Activated CD4-positive, alpha-beta T cell treated with anti-CD3 and anti-CD28 coated beads, Interleukin-2, amount 50 U/mL, for 4 hours (primary cell): ENCODE data around the gene NR2E3.
A peak's percentile ranks its signal among the peaks of the same experiment; 100 is the strongest.

Experiments
- DNase-seq, 2 experiments: peaks; one replicate each; pipeline ENCODE4 v3.0.0-alpha.2; 2020

Gene NR2E3

DNA sequence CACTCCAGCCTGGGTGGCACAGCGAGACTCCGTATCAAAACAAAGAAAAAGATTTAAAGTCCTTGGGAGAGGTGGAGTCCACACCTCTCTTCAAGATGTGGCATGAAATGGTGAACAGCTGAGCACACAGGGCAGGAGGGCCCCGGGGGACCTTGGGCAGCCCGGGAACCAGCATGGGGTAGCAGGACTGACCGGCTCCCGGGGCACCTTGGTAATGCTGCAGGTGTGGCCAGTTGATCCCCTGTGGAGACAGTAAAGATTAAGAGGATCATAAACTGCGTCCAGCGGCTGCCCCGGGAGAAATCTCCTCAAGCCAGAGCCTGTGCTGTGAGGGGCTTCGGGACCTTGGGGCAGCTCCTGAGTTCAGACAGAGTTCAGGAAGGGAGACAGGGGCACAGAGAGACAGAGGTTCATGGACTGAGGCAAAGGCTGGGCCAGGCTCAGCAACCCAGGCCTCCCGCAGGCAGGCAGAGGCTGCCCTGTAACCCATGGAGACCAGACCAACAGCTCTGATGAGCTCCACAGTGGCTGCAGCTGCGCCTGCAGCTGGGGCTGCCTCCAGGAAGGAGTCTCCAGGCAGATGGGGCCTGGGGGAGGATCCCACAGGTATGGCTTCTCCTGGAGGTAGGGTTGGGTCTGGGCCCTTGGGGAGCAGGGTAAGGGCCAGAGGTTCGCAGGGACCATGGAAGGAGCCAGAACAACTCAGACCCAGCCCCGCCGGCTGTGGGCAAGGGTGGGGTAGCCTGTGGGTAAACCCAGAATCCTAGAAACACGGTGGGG, at the start of gene NR2E3:
NR2E3 (plus strand) TSS at position 299 of the 780 bp plus-strand sequence; CDS start at position 489, 190 bp downstream.
- no peak for DNase-seq

DNA sequence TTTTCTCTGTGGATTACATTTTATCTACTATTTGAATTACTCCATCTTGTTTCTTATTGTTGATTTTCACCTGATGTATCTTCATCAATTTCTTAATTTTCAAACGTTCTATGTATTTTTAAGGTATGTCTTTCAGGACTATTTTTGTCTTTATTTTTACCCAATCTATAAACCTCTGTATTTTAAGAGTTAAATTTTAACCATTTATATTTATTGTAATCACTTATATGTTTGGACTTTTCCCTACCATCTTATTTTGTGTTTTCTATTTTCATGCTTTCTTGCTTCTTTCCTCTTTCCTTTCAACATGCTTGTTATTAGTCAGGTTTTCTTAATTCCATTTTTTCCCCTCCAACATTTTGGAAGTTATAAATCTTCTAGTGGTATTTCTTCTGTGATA, 49.5 kb upstream of the NR2E3 start:
- DNase-seq = no peak

DNA sequence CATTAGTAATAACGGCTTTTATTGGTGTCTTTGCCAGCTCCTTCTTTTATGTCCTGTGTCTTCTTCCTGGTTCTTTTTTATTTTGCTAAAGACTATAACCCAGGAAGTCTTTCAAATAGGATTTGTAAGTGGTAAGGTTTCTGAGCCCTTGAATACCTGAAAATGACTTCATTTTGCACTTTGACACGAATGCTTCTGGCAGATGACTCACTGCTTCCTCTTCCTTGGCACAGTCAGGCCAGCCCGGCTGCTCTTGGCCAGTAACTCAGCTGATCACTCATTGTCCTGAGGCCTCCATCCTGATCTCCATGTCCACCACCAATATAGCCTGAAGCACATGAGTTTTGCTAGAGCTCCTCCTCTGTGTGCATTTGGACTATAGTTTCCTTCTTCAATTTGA, 48.7 kb upstream of the NR2E3 start:
- no peak for DNase-seq

DNA sequence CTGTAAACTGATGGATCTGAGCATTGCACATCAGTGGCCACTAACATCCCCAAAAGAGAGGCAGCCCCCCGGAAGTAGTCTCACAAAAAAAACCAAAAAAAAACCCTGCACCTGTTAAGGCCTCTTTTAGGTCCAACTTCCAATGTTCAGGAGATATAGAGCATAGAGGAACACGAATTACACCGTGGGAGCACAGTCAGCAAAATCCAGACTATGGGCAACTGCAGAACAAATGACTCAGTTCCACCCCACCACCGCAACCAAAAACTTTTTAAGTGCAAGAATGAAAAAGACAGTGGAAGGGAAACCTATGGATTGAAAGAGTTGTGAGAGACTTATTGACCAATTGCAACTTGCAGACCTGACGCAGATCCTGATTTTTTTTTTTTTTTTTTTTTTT, 42.2 kb upstream of the NR2E3 start:
- no peak for DNase-seq

DNA sequence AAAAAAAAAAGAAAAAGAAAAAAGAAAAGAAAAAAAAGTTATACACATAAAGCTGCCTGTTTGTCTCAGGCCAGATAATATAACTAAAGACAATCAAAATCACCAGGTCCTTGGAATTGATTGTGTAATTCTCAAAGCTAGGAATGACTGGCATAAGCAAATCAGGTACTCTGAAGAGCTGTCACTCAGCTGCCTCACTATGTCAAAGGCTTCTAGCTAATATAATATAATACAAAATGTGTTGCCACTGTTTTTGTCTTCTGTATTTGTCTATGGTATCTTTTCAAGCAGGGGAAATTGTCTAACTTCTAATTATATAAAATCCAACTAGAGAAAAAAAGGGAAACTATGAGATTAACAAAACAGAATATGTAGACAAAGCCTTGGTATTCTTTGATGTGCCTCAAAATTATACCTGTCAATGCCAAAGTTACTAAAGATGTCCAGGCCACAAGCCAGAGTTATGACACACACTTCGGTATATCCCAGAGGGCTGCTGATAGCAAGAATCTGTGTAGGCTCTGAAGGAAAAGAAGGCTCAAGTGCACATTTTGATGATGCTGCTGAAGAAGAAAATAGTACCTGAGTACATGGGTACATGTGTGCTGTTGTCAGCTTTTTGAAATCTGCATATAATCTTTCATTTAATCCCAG, 37.0 kb upstream of the NR2E3 start:
- no peak for DNase-seq

DNA sequence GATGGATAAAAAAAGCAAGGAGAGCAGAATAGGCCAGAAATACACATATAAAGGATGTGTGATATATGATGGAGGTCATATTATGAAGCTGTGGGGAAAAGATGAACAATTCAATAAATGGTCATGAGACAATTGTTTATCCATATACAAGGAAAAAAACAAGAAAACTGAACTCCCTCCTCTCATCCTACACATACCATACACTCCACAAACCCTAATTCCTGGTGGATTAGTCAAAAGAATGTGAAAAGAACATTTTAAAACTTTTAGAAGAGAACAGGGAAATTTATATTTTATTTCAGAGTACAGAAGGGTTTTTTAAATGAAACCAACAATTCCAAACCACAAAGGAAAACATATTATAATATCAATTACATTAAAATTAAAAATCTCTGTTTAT, 34.5 kb upstream of the NR2E3 start:
- DNase-seq = no peak

DNA sequence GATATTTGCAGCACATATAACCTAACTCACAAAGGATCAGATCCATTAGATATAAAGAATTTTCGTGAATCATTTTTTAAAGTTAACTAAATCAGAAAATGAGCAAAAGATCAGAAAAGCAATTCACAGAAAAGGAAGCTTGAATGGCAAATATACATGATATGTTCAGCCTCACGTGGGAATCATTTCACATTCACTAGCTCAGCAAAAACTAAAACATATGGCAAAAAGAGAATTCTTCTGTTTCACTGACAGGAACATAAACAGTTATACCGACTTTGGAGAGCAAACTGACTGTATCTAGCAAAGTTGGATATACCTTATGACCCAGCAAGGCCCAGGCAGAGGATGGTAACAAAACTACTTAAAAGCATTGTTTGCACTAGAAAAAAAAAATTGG, 34.0 kb upstream of the NR2E3 start:
- no peak for DNase-seq

DNA sequence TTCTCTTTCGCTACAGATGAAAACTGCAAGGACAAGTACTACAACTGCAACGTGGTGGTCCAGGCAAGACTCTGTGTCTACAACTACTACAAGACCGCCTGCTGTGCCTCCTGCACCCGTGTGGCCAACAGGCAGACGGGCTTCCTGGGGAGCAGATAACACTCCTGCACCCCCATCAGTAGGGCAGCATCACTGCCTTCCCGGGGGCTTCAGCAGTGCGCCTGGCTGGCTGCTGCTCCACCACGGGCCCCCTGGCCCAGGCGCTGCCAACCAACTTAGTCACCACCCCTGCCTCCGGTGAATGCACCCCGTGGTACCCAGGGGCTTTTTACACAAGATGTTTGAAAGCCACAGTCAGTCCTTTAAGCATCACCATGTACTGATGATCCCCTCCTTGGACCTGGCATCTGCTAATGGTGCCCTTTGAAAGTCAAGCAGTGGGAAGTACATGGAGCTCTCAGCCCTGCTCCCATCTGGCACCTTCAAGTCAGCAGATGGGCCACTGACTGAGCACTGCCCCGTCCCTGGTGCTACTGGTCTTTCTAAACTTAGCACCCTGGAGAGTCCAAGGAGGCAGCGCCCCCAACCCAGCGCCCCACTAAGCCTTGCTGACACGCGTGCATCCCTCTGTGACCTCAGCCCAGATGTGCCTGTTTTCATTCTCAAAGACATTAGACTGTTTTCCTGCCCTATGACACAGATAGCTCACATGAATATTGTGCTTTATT, 33.0 kb upstream of the NR2E3 start:
- no peak for DNase-seq

DNA sequence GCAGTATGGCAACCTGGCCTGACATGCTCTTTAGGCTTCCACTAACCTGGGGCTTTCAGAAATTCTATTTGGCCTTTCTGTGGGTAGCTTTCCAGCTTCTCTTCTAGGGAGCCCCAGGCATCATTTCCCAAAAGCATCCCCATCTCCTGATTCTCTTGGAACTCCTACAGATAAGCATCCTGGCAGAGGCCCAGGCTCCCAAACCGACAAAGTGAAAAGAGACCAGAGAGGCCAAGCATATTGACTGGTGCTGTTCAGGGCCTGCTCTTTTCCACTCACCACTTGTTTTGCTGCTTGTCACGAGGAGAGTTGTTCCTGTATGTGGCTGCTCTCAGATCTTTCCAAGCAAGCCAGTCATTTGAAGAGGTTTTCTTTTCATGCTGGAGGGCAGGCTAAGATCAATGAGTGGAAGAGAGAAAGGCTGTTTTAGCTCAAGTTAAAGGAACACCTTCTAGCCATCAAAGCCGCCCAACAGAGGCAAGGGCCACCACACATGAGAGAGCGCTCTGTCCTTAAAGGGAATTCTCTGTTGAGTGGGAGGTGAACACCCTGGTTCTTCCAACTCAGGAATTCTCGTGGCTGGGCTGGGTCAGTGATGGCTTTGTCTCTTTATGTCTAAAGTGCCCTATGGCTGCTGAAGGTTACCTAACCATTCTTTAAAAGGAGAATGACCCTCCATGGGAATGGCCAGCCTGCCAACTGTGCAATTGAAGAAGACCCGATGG, 31.1 kb upstream of the NR2E3 start:
- no peak for DNase-seq

DNA sequence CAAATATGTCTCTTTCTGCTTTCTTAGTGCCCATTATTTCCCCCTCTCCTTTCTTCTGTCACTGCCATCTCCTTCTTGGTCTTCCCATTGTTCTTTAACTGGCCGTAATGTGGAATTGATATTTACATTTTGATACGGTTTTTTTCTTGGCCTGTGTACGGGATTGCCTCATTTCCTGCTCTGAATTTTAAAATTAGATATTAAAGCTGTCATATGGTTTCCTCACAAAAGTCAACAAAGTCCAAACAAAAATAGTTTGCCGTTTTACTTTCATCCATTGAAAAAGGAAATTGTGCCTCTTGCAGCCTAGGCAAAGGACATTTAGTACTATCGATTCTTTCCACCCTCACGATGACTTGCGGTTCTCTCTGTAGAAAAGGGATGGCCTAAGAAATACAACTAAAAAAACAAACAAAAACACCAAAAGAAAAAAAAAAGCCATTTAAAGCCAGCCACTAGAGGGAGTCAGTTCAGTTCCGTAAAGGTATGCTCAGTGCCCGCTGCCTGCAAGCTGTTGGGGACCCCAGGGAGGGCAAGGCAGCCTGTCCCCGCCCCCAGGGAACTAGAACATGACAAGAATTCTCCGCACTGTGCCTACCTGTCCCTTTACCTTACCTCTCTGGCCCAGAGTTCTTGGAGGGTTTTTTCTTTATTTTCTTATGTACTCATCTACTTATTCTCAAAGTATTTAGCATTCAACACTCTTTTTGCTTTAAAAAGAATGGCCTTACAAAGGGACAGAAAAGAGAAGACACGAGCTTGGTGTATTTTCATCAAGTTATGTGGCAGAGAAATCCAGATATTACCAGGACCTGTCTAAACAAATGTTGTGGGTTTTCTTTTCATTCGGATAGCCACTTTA, 30.0 kb upstream of the NR2E3 start:
- peak in 1 of 2 experiments; percentile 7 for DNase-seq

DNA sequence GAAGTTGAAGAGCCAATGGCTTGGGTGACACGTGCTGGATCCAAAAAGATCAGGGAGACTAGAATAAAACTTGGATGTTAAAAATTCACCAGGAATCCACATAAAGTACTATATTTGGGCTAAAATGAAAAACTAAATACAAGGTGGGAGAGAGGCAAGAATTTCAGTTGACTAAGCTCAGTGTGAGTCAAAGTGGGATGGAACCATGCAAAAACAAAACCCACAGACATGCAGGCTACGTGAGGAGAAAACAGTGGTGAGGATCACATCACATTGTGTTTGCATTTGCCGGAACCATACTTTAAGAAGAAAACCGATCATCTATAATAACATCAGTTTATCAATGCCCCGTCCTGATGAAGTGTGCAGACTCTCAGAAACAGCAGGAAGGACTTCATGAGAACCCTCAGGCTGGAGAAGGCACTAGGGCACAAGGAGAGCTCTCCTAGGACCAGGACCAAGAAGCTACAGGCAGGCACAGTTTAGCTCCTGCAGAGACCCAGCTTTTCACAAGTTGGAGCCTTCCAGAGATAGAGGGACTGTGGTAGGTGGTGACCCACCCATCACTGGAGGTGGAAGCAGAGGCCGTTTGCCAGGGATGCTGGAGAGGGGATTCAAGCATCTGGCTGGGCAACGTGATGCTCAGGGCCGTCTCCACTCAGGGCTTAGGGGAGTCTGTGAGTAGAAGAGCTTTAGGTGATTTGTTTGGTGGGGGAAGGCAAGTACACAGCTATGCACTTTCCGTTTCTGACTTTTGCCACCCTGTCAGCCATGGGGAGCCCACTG, 29.0 kb upstream of the NR2E3 start:
- DNase-seq = no peak

DNA sequence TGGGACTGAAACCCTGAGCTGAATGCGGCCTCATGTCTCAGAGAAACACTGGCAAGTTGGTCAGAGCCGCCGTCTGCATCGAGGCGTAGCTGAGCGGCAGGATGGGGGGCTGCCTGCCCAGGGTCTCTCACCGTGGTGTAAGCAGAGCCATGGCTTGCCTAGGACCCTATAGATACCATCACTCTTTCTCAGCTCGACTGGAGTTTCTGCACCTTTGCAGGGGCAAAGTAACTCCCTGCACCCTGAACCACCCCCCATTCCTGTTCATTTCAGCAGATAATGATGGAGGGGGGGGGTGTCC, 28.4 kb upstream of the NR2E3 start:
- DNase-seq = no peak

DNA sequence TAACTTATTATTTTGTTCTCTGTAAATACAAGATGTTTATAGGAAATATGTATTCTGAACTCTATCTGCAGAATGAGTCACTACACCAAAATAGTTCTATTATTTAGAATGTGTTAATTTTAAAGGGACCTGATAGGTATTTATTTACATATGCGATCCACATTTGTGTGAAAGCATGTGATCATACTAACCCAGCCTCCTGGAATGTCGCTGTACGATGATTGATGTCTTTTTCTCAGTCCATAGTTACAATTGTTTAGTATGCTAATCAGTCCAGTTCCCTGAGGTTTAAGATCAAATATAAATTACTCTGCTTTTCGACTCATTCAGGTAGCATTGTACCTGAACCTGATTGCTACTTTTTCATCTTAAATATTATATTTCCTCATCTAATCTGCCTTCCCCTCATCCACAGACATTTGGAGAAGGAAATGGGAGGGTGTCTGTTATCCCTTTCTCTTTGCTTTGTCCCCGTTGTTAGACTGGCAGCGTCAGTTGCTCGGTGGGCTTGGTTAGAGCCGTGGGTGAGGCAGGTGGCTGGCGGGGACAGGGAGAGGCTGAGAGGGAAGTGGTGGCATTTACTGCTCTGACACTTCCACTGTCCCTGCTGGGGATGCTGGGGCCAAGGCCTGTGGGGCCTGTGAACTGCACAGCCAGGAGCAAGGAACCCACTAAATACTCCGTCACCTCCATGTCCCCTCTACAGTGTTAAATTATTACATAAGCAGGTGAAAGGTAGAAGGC, 27.8 kb upstream of the NR2E3 start:
- no peak for DNase-seq

DNA sequence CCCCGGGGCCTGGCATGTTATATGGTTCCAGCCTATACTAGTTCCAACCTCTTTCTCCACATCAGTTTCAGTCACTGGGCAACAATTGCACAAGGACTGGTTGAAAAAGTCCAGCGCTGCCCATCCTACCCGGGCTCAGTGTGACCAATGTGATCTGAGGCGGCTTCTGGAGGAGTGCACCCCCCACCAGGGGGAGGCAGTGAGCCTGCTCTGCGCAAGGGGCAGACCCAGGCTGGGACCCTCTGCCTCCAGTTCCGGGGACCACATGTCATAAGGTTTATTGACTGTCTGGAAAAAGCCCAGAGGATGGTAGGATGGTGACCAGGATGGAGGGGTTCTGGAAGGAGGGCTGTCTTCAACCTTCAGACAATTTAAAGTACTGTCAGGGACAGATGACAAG, 25.6 kb upstream of the NR2E3 start:
- peak in 1 of 2 experiments; percentile 5 for DNase-seq

DNA sequence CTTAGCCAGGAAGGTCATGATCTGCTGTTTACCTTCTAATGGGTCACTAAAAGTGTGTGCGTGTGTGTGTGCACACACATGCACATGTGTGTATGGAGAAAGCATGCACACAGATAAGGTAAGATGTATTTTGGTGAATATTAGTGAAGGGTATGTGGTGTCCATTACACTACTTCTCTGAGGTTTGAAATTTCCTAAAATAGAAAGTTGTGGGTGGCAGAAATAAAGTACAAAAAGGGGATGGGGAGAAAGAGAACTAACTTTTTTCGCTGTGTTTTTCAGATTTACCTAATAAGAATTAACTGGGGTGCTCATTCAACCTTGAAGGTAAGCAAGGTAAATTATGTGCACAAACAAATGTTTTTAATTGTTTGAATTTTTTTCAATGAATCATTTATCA, 24.4 kb upstream of the NR2E3 start:
- DNase-seq = no peak

DNA sequence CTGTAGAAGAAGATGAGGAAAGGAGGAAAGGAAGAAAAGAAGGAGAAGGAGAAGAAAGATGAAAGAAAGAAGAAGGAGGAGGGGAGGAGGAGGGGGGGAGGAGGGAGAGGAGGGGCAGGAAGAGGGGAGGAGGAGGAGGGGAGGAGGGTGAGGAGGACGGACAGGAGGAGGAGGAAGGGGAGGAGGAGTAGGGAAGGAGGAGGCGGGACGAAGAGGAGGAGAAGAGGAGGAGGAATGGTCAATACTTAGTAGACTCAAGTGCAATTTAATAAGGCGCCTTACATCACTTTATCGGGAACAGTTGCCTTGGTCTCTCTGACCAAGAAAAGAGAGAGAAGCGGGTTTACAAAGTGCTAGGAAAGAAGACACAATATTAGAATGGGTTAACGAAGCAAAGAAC, 23.7 kb upstream of the NR2E3 start:
- DNase-seq = no peak

DNA sequence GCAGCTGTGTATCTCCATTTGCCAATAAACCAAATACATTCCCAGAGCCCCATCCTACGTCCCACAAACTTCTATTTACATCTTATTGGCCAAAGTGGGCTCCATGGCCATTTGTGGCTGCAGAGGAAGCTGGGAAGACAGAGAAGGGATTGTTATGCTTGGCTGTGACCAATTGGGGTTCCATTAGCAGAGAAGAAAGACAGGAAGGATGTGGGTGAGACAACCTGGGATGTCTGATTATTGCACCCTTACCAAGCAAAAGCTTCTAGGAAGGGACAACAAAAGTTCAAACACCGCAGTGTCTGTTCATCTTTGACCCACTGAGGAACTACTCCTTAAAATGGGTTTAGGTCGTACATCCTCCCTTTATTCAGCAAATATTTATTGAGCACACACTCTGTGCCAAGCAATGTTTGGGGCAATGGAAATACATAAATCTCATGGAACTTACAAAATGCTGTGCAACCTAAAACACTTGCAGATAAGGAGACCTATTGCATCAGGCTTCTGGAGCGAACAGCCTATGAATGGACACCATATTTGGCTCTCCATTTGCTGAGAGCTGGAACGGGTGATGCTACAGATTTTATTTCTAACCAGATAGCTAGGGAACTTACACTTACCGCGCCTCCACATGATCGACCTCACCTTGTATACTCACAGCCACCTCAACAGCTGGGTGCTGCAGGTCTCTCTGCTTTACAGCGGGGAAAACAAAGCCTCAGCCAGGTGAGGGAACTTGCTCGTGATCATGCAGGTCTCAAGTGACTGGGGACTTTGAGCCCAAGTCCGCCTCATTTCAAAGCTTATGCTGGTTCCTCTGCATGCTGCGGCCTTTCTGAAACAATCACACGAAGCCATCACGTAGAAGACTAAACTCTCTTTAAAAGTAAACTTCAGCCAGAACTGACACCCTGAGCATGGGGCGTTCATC, 21.4 kb upstream of the NR2E3 start:
- DNase-seq = no peak

DNA sequence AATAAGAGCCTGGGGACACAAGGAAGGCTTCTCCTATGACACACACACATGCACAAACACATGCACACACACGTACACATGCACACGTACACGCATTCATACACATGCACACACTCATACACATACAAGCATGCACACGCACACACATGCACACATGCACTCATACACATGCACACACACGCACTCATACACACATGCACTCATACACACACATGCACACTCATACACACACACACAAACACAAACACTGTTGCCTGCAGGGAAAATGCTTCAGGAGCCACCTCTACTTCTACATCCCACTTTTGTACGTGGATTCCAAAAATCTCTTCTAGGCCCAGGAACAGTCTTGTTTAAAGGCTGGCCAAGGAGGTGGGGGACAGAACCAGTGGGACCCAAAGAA, 20.7 kb upstream of the NR2E3 start:
- no peak for DNase-seq

DNA sequence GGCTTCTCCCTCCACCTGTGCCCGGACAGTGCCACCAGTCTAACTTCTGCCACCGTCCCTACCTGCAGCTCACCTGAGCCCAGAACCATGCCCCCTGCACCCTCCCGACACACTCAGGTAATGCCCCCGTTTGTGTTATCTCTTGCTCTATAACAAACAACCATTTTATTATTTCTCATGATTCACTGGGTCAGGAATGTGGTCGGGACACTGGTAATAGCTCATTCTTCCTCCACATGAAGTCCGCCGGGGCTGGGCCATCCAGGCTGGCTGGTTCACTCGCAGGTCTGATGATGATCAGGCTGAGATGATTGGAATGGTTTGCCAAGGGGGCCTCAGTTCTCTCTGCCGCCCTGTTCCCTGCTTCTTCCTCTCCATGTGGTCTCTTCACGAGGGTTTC, 20.3 kb upstream of the NR2E3 start:
- DNase-seq = no peak

DNA sequence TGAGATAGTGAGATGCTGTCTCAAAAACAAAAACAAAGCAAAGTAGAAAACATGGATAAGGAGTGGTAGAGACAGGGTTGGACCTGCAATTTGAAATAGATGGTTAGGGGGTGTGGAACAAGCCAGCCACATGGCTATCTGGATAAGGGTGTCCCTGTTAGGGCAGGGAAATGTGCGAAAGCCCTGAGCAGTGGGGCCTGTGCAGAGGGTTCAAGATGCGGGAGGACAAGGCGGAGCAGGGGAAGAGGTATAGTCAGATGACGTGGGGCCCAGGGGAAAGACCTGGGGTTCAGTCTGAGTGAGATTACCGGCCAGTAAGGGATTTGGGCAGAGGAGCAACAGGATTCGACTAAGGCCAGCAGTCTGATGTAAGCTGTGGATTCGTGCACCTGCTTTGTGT, 18.4 kb upstream of the NR2E3 start:
- no peak for DNase-seq
